HG02798 (cell line): ENCODE results near the gene SAMD9.
"Not testable (repeated sequence)": the region's sequence is repeated elsewhere in the genome, so short reads cannot be mapped to it uniquely, and the experiment has no call there.

Experiments used
- ATAC-seq: cut with Tn5 transposase; IDR thresholded peaks from one replicate; pipeline ENCODE4 v1.9.1; 2021; ENCODE audit warnings: mild to moderate bottlenecking; ENCODE audit not compliant: unreplicated experiment, poor library complexity

SAMD9 gene

GRCh38 chr7:93117852-93118530, at the start of gene SAMD9:
SAMD9 (minus strand) TSS chr7:93117979; CDS start chr7:93106097, 11,882 bp downstream.
- ATAC-seq = peak; percentile 100

GRCh38 chr7:93165447-93165846, 47.7 kb upstream of the SAMD9 start:
- peak; percentile 99 for ATAC-seq

GRCh38 chr7:93164766-93165165, 47.0 kb upstream of the SAMD9 start:
- no peak for ATAC-seq

- ATAC-seq = no peak
These were observed 43.5 kb upstream of the SAMD9 start for GRCh38 chr7:93161181-93161762.

GRCh38 chr7:93160410-93160809, 42.6 kb upstream of the SAMD9 start:
- ATAC-seq = no peak

- ATAC-seq = no peak
These were observed 41.7 kb upstream of the SAMD9 start for GRCh38 chr7:93159490-93159889.

GRCh38 chr7:93156884-93157283, 39.1 kb upstream of the SAMD9 start:
- no peak for ATAC-seq

GRCh38 chr7:93150200-93150835, 32.5 kb upstream of the SAMD9 start:
- no peak for ATAC-seq

GRCh38 chr7:93148727-93149126, 30.9 kb upstream of the SAMD9 start:
- no peak for ATAC-seq

- peak; percentile 64 for ATAC-seq
These were observed 30.4 kb upstream of the SAMD9 start, which contains the start of gene SAMD9L for GRCh38 chr7:93148144-93148543. SAMD9L (minus strand) TSS chr7:93148385; CDS start chr7:93135971, 12,414 bp downstream.

- peak; percentile 86 for ATAC-seq
These were observed 29.6 kb upstream of the SAMD9 start for GRCh38 chr7:93147363-93147762.

- ATAC-seq = peak; percentile 41
These were observed 28.8 kb upstream of the SAMD9 start for GRCh38 chr7:93146472-93147141.

GRCh38 chr7:93146036-93146435, 28.3 kb upstream of the SAMD9 start:
- no peak for ATAC-seq

GRCh38 chr7:93145354-93145753, 27.6 kb upstream of the SAMD9 start:
- no peak for ATAC-seq

GRCh38 chr7:93142127-93142526, 24.3 kb upstream of the SAMD9 start:
- no peak for ATAC-seq

- ATAC-seq = no peak
These were observed 22.9 kb upstream of the SAMD9 start for GRCh38 chr7:93140582-93141191.

GRCh38 chr7:93138576-93138975, 20.8 kb upstream of the SAMD9 start:
- no peak for ATAC-seq

- no peak for ATAC-seq
These were observed 15.2 kb upstream of the SAMD9 start for GRCh38 chr7:93133005-93133404.

- ATAC-seq = no peak
These were observed 14.4 kb upstream of the SAMD9 start for GRCh38 chr7:93132216-93132615.

GRCh38 chr7:93126954-93127353, 9.2 kb upstream of the SAMD9 start:
- ATAC-seq = not testable (repeated sequence)

- not testable (repeated sequence) for ATAC-seq
These were observed 5.8 kb upstream of the SAMD9 start for GRCh38 chr7:93123532-93123931.
